HG03457 (cell line): ENCODE data around the gene TDP2.

Source experiments
- ATAC-seq: cut with Tn5 transposase; IDR thresholded peaks from one replicate; pipeline ENCODE4 v1.9.1; 2021; ENCODE audit warnings: moderate number of reproducible peaks; ENCODE audit not compliant: unreplicated experiment

The TDP2 gene

GRCh38 chr6:24606200-24606930 lies 60.3 kb downstream of the TDP2 start:
- no peak for ATAC-seq

GRCh38 chr6:24603241-24603640 lies 63.5 kb downstream of the TDP2 start:
- no peak for ATAC-seq

GRCh38 chr6:24600903-24601302 lies 65.8 kb downstream of the TDP2 start:
- no peak for ATAC-seq
